Measurements from ENCODE around the gene DAD1.

DAD1 gene

GRCh38 chr14:22546722-22547071 is 42.3 kb downstream of the DAD1 start:
- Histone ChIP-seq H3K36me3 (ENCODE audit: control insufficient read depth in 2 of 2, insufficient read depth in 1 of 2, low read length in 2 of 2) (no peaks in the 10 kb centered on the region), H3K4me1 (ENCODE audit: control insufficient read depth, insufficient read depth, low read length) (no peaks in the 10 kb centered on the region), H3K9me3 (ENCODE audit: control insufficient read depth, insufficient read depth, low read depth, low read length) (no peaks in the 10 kb centered on the region), H3K4me3 (ENCODE audit: low read depth, low read length) (no peak overlapping the region), H3K27ac (ENCODE audit: extremely low read depth, low read depth, low read length) (no peak overlapping the region)
- POLR2A ChIA-PET: no interaction called here
- TF ChIP-seq ZBTB6 (tag by site-specific recombination; IDR thresholded peaks at IDR 0.05): no peak
- TF ChIP-seq OSR2 (tag by site-specific recombination; IDR thresholded peaks at IDR 0.05): no peak
- TF ChIP-seq ZBTB26 (tag by site-specific recombination; optimal IDR thresholded peaks at IDR 0.05): no peak
- no peak for TF ChIP-seq ZNF184 (tag by site-specific recombination; IDR thresholded peaks at IDR 0.05)
- no peak for TF ChIP-seq PRDM2 (tag by site-specific recombination; IDR thresholded peaks at IDR 0.05; ENCODE audit: borderline replicate concordance)
- TF ChIP-seq GLIS1 (tag by site-specific recombination; IDR thresholded peaks at IDR 0.05): no peak
- no peak for TF ChIP-seq BCL11A (tag by site-specific recombination; IDR thresholded peaks at IDR 0.05; ENCODE audit: low read depth)
- TF ChIP-seq SP2 (tag by site-specific recombination; IDR thresholded peaks at IDR 0.05): no peak
- TF ChIP-seq ZNF501 (tag by site-specific recombination; IDR thresholded peaks at IDR 0.05): no peak
- no peak for TF ChIP-seq ZBTB1 (tag by site-specific recombination; IDR thresholded peaks at IDR 0.05)
- TF ChIP-seq ZFP41 (tag by site-specific recombination; IDR thresholded peaks at IDR 0.05; ENCODE audit: borderline replicate concordance): no peak
- no peak for TF ChIP-seq ZNF473 (tag by site-specific recombination; IDR thresholded peaks at IDR 0.05)
- TF ChIP-seq ZNF510 (tag by site-specific recombination; IDR thresholded peaks at IDR 0.05; ENCODE audit: insufficient replicate concordance): no peak
- TF ChIP-seq ZNF645 (tag by site-specific recombination; IDR thresholded peaks at IDR 0.05): no peak
- CTCF ChIA-PET: interaction anchor here (0.6 to 2.9 kb wide), 7 partner anchors 10 to 390 kb away, joined by 3 to 19 read pairs (median 4); no protein-coding TSS in a partner anchor

GRCh38 chr14:22545842-22546721 is 42.9 kb downstream of the DAD1 start:
- Histone ChIP-seq H3K36me3 (ENCODE audit: control insufficient read depth in 2 of 2, insufficient read depth in 1 of 2, low read length in 2 of 2) (no peaks in the 10 kb centered on the region), H3K9me3 (ENCODE audit: control insufficient read depth, insufficient read depth, low read depth, low read length) (no peaks in the 10 kb centered on the region), H3K27ac (ENCODE audit: extremely low read depth, low read depth, low read length) (no peak overlapping the region), H3K4me1 (ENCODE audit: control insufficient read depth, insufficient read depth, low read length) (no peaks in the 10 kb centered on the region), H3K4me3 (ENCODE audit: low read depth, low read length) (no peak overlapping the region)
- POLR2A ChIA-PET: no interaction called here
- CTCF ChIA-PET: interaction anchor here (0.6 to 2.9 kb wide), 5 partner anchors 10 to 354 kb away, joined by 4 to 19 read pairs (median 4); no protein-coding TSS in a partner anchor
- TF ChIP-seq ZNF561 (tag by site-specific recombination; IDR thresholded peaks at IDR 0.05; ENCODE audit: borderline replicate concordance): no peak
- TF ChIP-seq ZNF335 (tag by site-specific recombination; conservative IDR thresholded peaks at IDR 0.05): no peak
- no peak for TF ChIP-seq KLF7 (tag by site-specific recombination; IDR thresholded peaks at IDR 0.05; ENCODE audit: borderline replicate concordance)
- TF ChIP-seq ZNF529 (tag by site-specific recombination; IDR thresholded peaks at IDR 0.05; ENCODE audit: insufficient replicate concordance): no peak
- TF ChIP-seq IKZF3 (tag by site-specific recombination; IDR thresholded peaks at IDR 0.05): no peak
- no peak for TF ChIP-seq ZNF274 (IDR thresholded peaks at IDR 0.05; ENCODE audit: low read length)
- no peak for TF ChIP-seq ZNF274 (tag by site-specific recombination; IDR thresholded peaks at IDR 0.05; ENCODE audit: borderline replicate concordance)
- TF ChIP-seq ZNF280C (tag by site-specific recombination; IDR thresholded peaks at IDR 0.05): no peak
- TF ChIP-seq ZNF24 (tag by site-specific recombination; IDR thresholded peaks at IDR 0.05): no peak
